ENCODE results near the gene C10orf88.

The C10orf88 gene

DNA sequence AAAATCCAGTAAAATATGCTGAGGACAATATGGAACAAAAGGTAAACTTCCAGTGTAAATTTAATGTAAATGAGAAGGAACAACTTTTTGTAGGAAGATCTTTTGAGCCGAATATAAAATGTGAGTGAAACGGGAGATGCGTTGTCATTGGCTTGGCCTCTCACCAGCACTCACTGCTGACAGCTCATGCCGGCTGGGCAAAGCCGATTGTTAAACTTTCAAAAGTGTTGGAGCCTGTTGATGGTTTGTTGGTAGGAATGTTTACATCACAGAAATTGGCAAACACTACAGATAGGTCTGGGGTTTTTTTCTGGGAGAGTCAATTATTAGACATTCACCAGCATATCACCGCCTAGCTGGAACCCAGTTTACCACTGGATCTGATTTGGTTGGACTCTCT, 32.3 kb upstream of the C10orf88 start:
- Histone ChIP-seq H2AFZ (ENCODE audit: low read length) (no peak overlapping the region), H3K36me3 (ENCODE audit: insufficient read depth, low read length) (peaks cover 3% of the 10 kb centered on the region; the same call in 1 of the 2 replicates), H3K9ac (ENCODE audit: low read depth, low read length, poor library complexity, severe bottlenecking) (no peak overlapping the region), H3K27me3 (ENCODE audit: insufficient read depth, low read length, poor library complexity, severe bottlenecking) (no peaks in the 10 kb centered on the region), H3K4me1 (ENCODE audit: insufficient read depth, low read length, poor library complexity, severe bottlenecking) (peaks cover 4% of the 10 kb centered on the region), H4K20me1 (ENCODE audit: insufficient read depth, low read length, poor library complexity, severe bottlenecking) (no peaks in the 10 kb centered on the region), H3K9me3 (ENCODE audit: insufficient read depth, low read depth, low read length) (no peaks in the 10 kb centered on the region), H3K9me2 (replicated peaks; ENCODE audit: low read depth, low read length) (no peaks in the 10 kb centered on the region), H3K4me3 (ENCODE audit: low read length, poor library complexity, severe bottlenecking) (no peak overlapping the region), H3K4me2 (ENCODE audit: low read depth, low read length, poor library complexity, severe bottlenecking) (no peak overlapping the region), H3F3A (ENCODE audit: low read depth) (no peaks in the 10 kb centered on the region), H3K79me2 (ENCODE audit: insufficient read depth, low read length) (no peaks in the 10 kb centered on the region)
- no peak for TF ChIP-seq EZH2phosphoT487 (IDR thresholded peaks at IDR 0.05; ENCODE audit: borderline replicate concordance)
- TF ChIP-seq, protein P1, sequence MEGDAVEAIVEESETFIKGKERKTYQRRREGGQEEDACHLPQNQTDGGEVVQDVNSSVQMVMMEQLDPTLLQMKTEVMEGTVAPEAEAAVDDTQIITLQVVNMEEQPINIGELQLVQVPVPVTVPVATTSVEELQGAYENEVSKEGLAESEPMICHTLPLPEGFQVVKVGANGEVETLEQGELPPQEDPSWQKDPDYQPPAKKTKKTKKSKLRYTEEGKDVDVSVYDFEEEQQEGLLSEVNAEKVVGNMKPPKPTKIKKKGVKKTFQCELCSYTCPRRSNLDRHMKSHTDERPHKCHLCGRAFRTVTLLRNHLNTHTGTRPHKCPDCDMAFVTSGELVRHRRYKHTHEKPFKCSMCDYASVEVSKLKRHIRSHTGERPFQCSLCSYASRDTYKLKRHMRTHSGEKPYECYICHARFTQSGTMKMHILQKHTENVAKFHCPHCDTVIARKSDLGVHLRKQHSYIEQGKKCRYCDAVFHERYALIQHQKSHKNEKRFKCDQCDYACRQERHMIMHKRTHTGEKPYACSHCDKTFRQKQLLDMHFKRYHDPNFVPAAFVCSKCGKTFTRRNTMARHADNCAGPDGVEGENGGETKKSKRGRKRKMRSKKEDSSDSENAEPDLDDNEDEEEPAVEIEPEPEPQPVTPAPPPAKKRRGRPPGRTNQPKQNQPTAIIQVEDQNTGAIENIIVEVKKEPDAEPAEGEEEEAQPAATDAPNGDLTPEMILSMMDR (conservative IDR thresholded peaks at IDR 0.05; ENCODE audit: low read length): no peak

DNA sequence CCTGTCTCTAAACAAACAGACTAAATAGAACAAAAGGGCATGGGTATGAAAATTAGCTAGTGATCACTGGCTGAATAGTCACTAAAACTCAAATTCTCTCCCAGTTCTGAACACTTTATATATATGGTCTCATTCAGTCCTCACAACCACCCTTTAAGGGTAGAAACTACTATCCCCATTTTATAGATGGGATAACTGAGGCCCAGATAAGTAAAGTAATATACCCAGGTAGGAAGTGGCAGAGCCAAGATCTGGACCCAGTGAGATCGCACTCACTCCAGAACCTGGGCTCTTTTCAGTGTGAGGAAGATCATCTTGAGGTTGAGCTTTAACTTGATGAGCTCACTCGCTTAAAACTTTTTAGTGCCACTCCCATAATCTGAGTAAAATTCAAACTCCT, 30.7 kb upstream of the C10orf88 start:
- no peak overlapping the region for H3K4me3 ChIP-seq (ENCODE audit: low read length, poor library complexity, severe bottlenecking)
- H3K9me3 ChIP-seq (ENCODE audit: insufficient read depth, low read depth, low read length): no peaks in the 10 kb centered on the region
- no peak overlapping the region for H2AFZ ChIP-seq (ENCODE audit: low read length)
- H3K79me2 ChIP-seq (ENCODE audit: insufficient read depth, low read length): no peaks in the 10 kb centered on the region
- H3K4me1 ChIP-seq (ENCODE audit: insufficient read depth, low read length, poor library complexity, severe bottlenecking): peaks cover 15% of the 10 kb centered on the region
- peaks cover 3% of the 10 kb centered on the region; the same call in 1 of the 2 replicates for H3K36me3 ChIP-seq (ENCODE audit: insufficient read depth, low read length)
- H3K9ac ChIP-seq (ENCODE audit: low read depth, low read length, poor library complexity, severe bottlenecking): no peak overlapping the region
- TF ChIP-seq, protein P1 (conservative IDR thresholded peaks at IDR 0.05; ENCODE audit: low read length): no peak
- TF ChIP-seq EZH2phosphoT487 (IDR thresholded peaks at IDR 0.05; ENCODE audit: borderline replicate concordance): no peak
- H3K27me3 ChIP-seq (ENCODE audit: insufficient read depth, low read length, poor library complexity, severe bottlenecking): no peaks in the 10 kb centered on the region
- no peaks in the 10 kb centered on the region for H3K9me2 ChIP-seq (replicated peaks; ENCODE audit: low read depth, low read length)
- H3F3A ChIP-seq (ENCODE audit: low read depth): no peaks in the 10 kb centered on the region
- no peak overlapping the region for H3K4me2 ChIP-seq (ENCODE audit: low read depth, low read length, poor library complexity, severe bottlenecking)
- H4K20me1 ChIP-seq (ENCODE audit: insufficient read depth, low read length, poor library complexity, severe bottlenecking): no peaks in the 10 kb centered on the region

DNA sequence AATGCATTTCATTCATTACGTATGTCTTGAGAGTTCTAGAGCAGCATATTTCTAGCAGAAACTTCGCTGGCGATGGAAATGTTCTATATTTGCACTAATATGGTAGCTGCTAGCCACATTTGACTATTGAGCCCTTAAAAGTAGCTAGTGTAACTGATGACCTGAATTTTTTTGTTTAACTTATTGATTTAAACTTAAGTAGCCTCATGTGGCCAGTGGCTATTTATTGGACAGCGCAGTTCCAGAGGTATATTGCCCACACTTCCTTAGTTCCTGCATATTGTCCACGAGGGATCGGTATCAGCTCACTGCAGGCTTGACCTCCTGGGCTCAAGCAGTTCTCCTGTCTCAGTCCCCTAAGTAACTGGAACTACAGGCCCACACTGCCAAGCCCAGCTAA, 29.9 kb upstream of the C10orf88 start:
- no peak overlapping the region for H3K4me3 ChIP-seq (ENCODE audit: low read length, poor library complexity, severe bottlenecking)
- no peak overlapping the region for H3K4me2 ChIP-seq (ENCODE audit: low read depth, low read length, poor library complexity, severe bottlenecking)
- no peaks in the 10 kb centered on the region for H3K79me2 ChIP-seq (ENCODE audit: insufficient read depth, low read length)
- H4K20me1 ChIP-seq (ENCODE audit: insufficient read depth, low read length, poor library complexity, severe bottlenecking): no peaks in the 10 kb centered on the region
- no peak overlapping the region for H2AFZ ChIP-seq (ENCODE audit: low read length)
- peaks cover 3% of the 10 kb centered on the region; the same call in 1 of the 2 replicates for H3K36me3 ChIP-seq (ENCODE audit: insufficient read depth, low read length)
- no peaks in the 10 kb centered on the region for H3K9me3 ChIP-seq (ENCODE audit: insufficient read depth, low read depth, low read length)
- no peaks in the 10 kb centered on the region for H3F3A ChIP-seq (ENCODE audit: low read depth)
- H3K9me2 ChIP-seq (replicated peaks; ENCODE audit: low read depth, low read length): no peaks in the 10 kb centered on the region
- TF ChIP-seq EZH2phosphoT487 (IDR thresholded peaks at IDR 0.05; ENCODE audit: borderline replicate concordance): no peak
- TF ChIP-seq, protein P1 (conservative IDR thresholded peaks at IDR 0.05; ENCODE audit: low read length): no peak
- no peaks in the 10 kb centered on the region for H3K27me3 ChIP-seq (ENCODE audit: insufficient read depth, low read length, poor library complexity, severe bottlenecking)
- peaks cover 17% of the 10 kb centered on the region for H3K4me1 ChIP-seq (ENCODE audit: insufficient read depth, low read length, poor library complexity, severe bottlenecking)
- H3K9ac ChIP-seq (ENCODE audit: low read depth, low read length, poor library complexity, severe bottlenecking): no peak overlapping the region

All from Loucy (cell line).